Measurements from ENCODE around the gene CTH. TPM values are rescaled to one million over a fixed set of nuclear protein-coding genes. Genes with fewer than 3 reads are reported as not detected.

CTH gene
- total and polyA plus RNA-seq, 2 experiments from 2014 or later: 31.0 to 34.3 TPM

DNA sequence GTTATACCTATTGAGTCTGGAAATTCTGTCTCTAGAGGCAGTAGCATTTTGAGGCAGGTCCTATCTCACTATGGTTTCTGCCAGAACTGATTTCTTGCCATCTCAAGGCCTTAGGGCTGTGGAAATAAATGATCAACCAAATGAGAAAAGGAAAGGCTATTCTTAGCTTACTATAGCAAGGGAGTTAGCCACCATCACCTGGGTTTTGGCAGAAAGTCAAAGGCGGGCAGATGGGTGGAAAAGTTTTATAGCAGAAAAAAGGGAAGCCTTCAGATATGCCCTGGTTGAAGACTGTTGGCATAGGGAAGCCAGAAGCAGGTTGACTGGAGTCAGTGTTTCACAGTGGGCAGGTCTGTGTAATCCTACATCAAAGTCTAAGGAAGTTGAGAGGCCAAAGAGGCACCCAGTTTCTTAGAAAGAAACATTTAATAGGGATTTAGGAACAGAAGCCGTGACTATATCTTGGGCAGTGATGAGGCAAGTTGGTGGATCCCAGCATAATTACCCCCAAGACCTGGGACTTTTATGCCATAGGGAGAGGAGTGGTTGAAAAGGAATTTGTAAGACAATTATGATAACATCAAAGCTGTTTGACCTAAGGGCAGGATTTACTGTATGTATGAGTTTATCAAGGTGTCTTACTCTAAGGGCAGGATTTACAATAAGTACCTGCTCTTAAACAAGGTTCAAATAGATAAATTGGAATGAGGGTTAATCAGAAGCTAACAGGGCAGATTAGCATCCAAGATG is 29.7 kb downstream of the CTH start (continued):
- TF ChIP-seq, protein P1, sequence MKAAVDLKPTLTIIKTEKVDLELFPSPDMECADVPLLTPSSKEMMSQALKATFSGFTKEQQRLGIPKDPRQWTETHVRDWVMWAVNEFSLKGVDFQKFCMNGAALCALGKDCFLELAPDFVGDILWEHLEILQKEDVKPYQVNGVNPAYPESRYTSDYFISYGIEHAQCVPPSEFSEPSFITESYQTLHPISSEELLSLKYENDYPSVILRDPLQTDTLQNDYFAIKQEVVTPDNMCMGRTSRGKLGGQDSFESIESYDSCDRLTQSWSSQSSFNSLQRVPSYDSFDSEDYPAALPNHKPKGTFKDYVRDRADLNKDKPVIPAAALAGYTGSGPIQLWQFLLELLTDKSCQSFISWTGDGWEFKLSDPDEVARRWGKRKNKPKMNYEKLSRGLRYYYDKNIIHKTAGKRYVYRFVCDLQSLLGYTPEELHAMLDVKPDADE (IDR thresholded peaks at IDR 0.05): no peak
- no peak for TF ChIP-seq POLR2AphosphoS5 (IDR thresholded peaks at IDR 0.05; ENCODE audit: low read depth)

DNA sequence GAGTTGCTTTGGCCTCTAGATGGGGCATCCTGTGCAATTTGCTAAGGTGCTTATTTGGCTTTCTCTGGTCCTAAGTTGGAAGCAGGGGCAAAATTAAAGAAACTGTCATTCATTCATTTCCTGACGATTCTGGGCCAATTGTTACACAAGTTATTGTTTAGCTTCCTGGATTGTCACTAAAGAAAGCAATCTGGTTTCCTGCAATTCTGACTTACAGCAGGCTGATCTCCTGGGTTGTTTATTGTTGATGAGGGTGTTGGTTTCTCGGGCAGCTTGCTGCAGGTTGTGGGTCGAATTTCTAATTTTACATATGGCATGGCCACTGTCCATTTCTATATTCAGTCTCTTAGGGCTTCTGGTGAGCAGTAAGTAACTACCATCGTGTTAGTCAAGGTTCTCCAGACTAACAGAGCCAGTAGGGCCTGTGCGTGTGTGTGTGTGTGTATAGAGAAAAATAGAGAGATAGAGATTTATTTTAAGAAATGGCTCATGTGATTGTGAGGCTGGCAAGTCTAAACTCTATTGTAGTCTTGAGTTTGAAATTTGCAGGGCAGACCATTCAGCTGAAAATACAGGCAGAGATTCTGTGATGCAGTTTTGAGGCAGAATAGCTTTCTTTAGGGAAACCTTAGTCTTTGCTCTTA is 30.4 kb downstream of the CTH start:
- peak overlapping the region; percentile 42 for H3K27ac Mint-ChIP-seq
- 0 out of 2 replicates have a peak, but pooled peaks cover 4% of the 10 kb centered on the region for H4K20me1 ChIP-seq (replicated peaks; ENCODE audit: insufficient read depth)
- ATAC-seq (no peak), DNase-seq (ENCODE audit: low spot score) (no peak)
- no peak overlapping the region for H3K4me3 Mint-ChIP-seq
- TF ChIP-seq ZNF114 (CRISPR knock-in tag; IDR thresholded peaks at IDR 0.05): no peak
- H3K27ac ChIP-seq (ENCODE audit: low read depth): peak overlapping the region; percentile 73
- no peaks in the 10 kb centered on the region for H3K9me3 Mint-ChIP-seq
- no peaks in the 10 kb centered on the region for H3K27me3 Mint-ChIP-seq (ENCODE audit: insufficient read depth, low read depth, poor library complexity)
- no peak overlapping the region for H3K4me3 ChIP-seq
- no peak overlapping the region; the same call in 1 of the 2 replicates for H3K4me2 ChIP-seq
- H3K9me2 ChIP-seq (ENCODE audit: insufficient read depth): no peaks in the 10 kb centered on the region
- peaks cover 43% of the 10 kb centered on the region for H3K36me3 Mint-ChIP-seq (ENCODE audit: low read depth)
- 0 out of 2 replicates have a peak, but pooled peaks cover 4% of the 10 kb centered on the region for H3F3A ChIP-seq (replicated peaks; ENCODE audit: low read depth)
- H3K4me1 ChIP-seq (ENCODE audit: insufficient read depth): peaks cover 34% of the 10 kb centered on the region
- H3K79me2 ChIP-seq (replicated peaks; ENCODE audit: insufficient read depth): no peaks in the 10 kb centered on the region
- H2AFZ ChIP-seq: no peak overlapping the region
- H3K27me3 ChIP-seq (ENCODE audit: insufficient read depth): no peaks in the 10 kb centered on the region
- H3K36me3 ChIP-seq (ENCODE audit: insufficient read depth): peaks cover 24% of the 10 kb centered on the region
- peaks cover 30% of the 10 kb centered on the region for H3K4me1 Mint-ChIP-seq

DNA sequence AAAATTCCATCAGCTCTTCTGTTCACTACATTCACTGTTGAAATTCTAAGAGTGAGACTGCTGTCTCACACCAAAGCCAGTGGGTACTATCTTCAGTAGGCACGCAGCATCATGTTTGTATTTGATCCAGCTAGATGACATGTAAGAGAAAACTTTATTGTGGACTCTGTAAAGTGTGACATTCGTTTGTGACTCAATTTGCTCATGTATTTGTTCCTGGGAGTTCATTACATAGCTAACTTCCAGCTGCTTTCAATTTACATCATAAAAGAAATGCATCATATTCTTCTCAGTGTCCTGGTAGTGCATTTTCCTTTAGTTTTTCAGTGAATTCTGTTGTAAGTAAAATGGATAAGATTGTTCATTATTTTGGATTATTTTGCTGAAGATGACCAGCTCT is 31.4 kb downstream of the CTH start:
- H3K9me3 Mint-ChIP-seq: no peaks in the 10 kb centered on the region
- peak overlapping the region; percentile 34 for H3K4me2 ChIP-seq
- peaks cover 34% of the 10 kb centered on the region for H3K4me1 ChIP-seq (ENCODE audit: insufficient read depth)
- peak; percentile 47 for ATAC-seq
- H3K27me3 Mint-ChIP-seq (ENCODE audit: insufficient read depth, low read depth, poor library complexity): no peaks in the 10 kb centered on the region
- peak; percentile 38 for DNase-seq (ENCODE audit: low spot score)
- H3K27ac Mint-ChIP-seq: peak overlapping the region; percentile 95
- H2AFZ ChIP-seq: no peak overlapping the region
- no peaks in the 10 kb centered on the region for H3K79me2 ChIP-seq (replicated peaks; ENCODE audit: insufficient read depth)
- peaks cover 30% of the 10 kb centered on the region for H3K4me1 Mint-ChIP-seq
- H3K27me3 ChIP-seq (ENCODE audit: insufficient read depth): no peaks in the 10 kb centered on the region
- peak overlapping the region; percentile 73 for H3K27ac ChIP-seq (ENCODE audit: low read depth)
- 0 out of 2 replicates have a peak, but pooled peaks cover 4% of the 10 kb centered on the region for H3F3A ChIP-seq (replicated peaks; ENCODE audit: low read depth)
- peak overlapping the region; percentile 57 for H3K4me3 Mint-ChIP-seq
- 0 out of 2 replicates have a peak, but pooled peaks cover 1% of the 10 kb centered on the region for H4K20me1 ChIP-seq (replicated peaks; ENCODE audit: insufficient read depth)
- no peaks in the 10 kb centered on the region for H3K9me2 ChIP-seq (ENCODE audit: insufficient read depth)
- peaks cover 19% of the 10 kb centered on the region; the same call in 1 of the 2 replicates for H3K36me3 ChIP-seq (ENCODE audit: insufficient read depth)
- peak overlapping the region; percentile 3; the same call in 1 of the 2 replicates for H3K4me3 ChIP-seq
- H3K36me3 Mint-ChIP-seq (ENCODE audit: low read depth): peaks cover 36% of the 10 kb centered on the region
- TF ChIP-seq NANOG (IDR thresholded peaks at IDR 0.05; ENCODE audit: borderline replicate concordance) (no peak), POLR2AphosphoS5 (IDR thresholded peaks at IDR 0.05; ENCODE audit: low read depth) (no peak; the same call in 1 of the 2 replicates), ZNF331 (CRISPR knock-in tag; IDR thresholded peaks at IDR 0.05; ENCODE audit: low read depth) (no peak)
- TF ChIP-seq, protein P2, sequence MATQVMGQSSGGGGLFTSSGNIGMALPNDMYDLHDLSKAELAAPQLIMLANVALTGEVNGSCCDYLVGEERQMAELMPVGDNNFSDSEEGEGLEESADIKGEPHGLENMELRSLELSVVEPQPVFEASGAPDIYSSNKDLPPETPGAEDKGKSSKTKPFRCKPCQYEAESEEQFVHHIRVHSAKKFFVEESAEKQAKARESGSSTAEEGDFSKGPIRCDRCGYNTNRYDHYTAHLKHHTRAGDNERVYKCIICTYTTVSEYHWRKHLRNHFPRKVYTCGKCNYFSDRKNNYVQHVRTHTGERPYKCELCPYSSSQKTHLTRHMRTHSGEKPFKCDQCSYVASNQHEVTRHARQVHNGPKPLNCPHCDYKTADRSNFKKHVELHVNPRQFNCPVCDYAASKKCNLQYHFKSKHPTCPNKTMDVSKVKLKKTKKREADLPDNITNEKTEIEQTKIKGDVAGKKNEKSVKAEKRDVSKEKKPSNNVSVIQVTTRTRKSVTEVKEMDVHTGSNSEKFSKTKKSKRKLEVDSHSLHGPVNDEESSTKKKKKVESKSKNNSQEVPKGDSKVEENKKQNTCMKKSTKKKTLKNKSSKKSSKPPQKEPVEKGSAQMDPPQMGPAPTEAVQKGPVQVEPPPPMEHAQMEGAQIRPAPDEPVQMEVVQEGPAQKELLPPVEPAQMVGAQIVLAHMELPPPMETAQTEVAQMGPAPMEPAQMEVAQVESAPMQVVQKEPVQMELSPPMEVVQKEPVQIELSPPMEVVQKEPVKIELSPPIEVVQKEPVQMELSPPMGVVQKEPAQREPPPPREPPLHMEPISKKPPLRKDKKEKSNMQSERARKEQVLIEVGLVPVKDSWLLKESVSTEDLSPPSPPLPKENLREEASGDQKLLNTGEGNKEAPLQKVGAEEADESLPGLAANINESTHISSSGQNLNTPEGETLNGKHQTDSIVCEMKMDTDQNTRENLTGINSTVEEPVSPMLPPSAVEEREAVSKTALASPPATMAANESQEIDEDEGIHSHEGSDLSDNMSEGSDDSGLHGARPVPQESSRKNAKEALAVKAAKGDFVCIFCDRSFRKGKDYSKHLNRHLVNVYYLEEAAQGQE (IDR thresholded peaks at IDR 0.05; ENCODE audit: unreplicated experiment): no peak
- TF ChIP-seq, protein P3, sequence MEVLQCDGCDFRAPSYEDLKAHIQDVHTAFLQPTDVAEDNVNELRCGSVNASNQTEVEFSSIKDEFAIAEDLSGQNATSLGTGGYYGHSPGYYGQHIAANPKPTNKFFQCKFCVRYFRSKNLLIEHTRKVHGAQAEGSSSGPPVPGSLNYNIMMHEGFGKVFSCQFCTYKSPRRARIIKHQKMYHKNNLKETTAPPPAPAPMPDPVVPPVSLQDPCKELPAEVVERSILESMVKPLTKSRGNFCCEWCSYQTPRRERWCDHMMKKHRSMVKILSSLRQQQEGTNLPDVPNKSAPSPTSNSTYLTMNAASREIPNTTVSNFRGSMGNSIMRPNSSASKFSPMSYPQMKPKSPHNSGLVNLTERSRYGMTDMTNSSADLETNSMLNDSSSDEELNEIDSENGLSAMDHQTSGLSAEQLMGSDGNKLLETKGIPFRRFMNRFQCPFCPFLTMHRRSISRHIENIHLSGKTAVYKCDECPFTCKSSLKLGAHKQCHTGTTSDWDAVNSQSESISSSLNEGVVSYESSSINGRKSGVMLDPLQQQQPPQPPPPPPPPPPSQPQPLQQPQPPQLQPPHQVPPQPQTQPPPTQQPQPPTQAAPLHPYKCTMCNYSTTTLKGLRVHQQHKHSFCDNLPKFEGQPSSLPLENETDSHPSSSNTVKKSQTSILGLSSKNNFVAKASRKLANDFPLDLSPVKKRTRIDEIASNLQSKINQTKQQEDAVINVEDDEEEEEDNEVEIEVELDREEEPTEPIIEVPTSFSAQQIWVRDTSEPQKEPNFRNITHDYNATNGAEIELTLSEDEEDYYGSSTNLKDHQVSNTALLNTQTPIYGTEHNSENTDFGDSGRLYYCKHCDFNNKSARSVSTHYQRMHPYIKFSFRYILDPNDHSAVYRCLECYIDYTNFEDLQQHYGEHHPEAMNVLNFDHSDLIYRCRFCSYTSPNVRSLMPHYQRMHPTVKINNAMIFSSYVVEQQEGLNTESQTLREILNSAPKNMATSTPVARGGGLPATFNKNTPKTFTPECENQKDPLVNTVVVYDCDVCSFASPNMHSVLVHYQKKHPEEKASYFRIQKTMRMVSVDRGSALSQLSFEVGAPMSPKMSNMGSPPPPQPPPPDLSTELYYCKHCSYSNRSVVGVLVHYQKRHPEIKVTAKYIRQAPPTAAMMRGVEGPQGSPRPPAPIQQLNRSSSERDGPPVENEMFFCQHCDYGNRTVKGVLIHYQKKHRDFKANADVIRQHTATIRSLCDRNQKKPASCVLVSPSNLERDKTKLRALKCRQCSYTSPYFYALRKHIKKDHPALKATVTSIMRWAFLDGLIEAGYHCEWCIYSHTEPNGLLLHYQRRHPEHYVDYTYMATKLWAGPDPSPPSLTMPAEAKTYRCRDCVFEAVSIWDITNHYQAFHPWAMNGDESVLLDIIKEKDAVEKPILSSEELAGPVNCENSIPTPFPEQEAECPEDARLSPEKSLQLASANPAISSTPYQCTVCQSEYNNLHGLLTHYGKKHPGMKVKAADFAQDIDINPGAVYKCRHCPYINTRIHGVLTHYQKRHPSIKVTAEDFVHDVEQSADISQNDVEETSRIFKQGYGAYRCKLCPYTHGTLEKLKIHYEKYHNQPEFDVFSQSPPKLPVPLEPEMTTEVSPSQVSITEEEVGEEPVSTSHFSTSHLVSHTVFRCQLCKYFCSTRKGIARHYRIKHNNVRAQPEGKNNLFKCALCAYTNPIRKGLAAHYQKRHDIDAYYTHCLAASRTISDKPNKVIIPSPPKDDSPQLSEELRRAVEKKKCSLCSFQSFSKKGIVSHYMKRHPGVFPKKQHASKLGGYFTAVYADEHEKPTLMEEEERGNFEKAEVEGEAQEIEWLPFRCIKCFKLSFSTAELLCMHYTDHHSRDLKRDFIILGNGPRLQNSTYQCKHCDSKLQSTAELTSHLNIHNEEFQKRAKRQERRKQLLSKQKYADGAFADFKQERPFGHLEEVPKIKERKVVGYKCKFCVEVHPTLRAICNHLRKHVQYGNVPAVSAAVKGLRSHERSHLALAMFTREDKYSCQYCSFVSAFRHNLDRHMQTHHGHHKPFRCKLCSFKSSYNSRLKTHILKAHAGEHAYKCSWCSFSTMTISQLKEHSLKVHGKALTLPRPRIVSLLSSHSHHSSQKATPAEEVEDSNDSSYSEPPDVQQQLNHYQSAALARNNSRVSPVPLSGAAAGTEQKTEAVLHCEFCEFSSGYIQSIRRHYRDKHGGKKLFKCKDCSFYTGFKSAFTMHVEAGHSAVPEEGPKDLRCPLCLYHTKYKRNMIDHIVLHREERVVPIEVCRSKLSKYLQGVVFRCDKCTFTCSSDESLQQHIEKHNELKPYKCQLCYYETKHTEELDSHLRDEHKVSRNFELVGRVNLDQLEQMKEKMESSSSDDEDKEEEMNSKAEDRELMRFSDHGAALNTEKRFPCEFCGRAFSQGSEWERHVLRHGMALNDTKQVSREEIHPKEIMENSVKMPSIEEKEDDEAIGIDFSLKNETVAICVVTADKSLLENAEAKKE (CRISPR knock-in tag; IDR thresholded peaks at IDR 0.05): no peak

All from GM23338 (cell line).